Neural crest cell (in vitro differentiated cells): ENCODE data around the gene HNF1A. TPM values are rescaled to one million over a fixed set of nuclear protein-coding genes. Genes with fewer than 3 reads are reported as not detected.

Source experiments
- DNase-seq: peaks from one replicate; pipeline ENCODE4 v3.0.0; 2021; ENCODE audit warnings: low read depth, mixed read lengths, low spot score
- H3K27ac Mint-ChIP-seq: one replicate; pipeline ENCODE4 v1.8.0; 2021; ENCODE audit warnings: mild to moderate bottlenecking, mixed read lengths; ENCODE audit not compliant: unreplicated experiment
- H3K27me3 Mint-ChIP-seq: 2 replicates; pipeline ENCODE4 v1.8.0; 2021; ENCODE audit warnings: low read depth, mild to moderate bottlenecking, mixed read lengths
- H3K36me3 Mint-ChIP-seq: 2 replicates; pipeline ENCODE4 v1.8.0; 2021; ENCODE audit warnings: low read depth, mild to moderate bottlenecking, mixed read lengths
- H3K4me1 Mint-ChIP-seq: 2 replicates; pipeline ENCODE4 v1.8.0; 2021; ENCODE audit warnings: mixed read lengths
- H3K4me3 Mint-ChIP-seq: one replicate; pipeline ENCODE4 v1.8.0; 2021; ENCODE audit warnings: mild to moderate bottlenecking, mixed read lengths
- H3K9me3 Mint-ChIP-seq: 2 replicates; pipeline ENCODE4 v1.8.0; 2021; ENCODE audit warnings: mixed read lengths
- total RNA-seq: library from RNA; stranded (reverse); gene quantifications from 2 replicates; pipeline ENCODE4 v1.2.1, GENCODE V29; 2021
- TF ChIP-seq, protein P1 (sequence below): fragments of 200-600 bp; sonication (generic); conservative IDR thresholded peaks from 2 replicates; pipeline ENCODE4 v1.5.0; 2021; ENCODE audit warnings: antibody characterized with exemption, mild to moderate bottlenecking

Gene HNF1A
- total RNA-seq, 1 donor from 2014 or later, result not detected

DNA sequence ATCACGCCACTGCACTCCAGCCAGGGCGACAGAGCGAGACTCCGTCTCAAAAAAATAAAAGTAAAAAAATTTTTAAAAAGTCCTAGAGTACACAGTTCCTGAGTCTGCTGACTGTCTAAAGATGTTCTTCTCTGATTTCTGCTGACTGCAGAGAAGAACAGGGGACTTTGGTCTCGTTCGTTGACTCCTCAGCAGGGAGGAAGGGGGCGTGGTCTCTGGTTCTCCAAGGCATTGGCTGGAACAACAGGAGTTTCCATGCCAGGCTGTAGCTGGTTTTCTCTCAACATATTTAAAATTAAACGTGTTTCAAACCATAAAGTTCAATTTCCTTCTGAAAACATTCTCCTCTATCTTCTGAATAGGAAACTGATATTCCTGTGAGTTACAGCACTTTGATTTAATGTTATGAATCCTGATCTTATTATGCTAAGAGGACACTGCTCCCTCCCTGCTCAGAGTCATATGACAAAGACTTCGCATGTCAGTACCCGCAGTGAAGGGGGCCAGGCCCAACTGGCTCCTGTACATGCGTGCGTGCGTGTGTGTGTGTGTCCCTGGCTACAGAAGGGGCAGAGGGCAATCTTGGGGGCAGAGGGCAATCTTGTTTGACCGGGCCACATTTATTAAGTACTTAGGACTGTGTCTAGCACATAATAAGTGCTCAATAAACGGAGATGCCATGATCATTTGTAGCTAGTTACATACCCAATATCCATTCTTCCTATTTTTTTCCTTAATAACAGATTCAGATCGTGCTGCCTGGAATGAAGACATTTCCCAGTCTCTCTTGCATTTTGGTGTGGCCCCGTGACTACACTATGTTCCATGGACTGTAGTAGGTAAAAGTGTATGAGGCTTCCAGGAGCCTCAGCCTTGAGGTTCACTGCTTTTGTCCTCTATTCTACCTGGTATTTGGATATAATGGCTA is 16.5 kb upstream of the HNF1A start:
- DNase-seq, result no peak
- TF ChIP-seq, protein P1, sequence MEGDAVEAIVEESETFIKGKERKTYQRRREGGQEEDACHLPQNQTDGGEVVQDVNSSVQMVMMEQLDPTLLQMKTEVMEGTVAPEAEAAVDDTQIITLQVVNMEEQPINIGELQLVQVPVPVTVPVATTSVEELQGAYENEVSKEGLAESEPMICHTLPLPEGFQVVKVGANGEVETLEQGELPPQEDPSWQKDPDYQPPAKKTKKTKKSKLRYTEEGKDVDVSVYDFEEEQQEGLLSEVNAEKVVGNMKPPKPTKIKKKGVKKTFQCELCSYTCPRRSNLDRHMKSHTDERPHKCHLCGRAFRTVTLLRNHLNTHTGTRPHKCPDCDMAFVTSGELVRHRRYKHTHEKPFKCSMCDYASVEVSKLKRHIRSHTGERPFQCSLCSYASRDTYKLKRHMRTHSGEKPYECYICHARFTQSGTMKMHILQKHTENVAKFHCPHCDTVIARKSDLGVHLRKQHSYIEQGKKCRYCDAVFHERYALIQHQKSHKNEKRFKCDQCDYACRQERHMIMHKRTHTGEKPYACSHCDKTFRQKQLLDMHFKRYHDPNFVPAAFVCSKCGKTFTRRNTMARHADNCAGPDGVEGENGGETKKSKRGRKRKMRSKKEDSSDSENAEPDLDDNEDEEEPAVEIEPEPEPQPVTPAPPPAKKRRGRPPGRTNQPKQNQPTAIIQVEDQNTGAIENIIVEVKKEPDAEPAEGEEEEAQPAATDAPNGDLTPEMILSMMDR, result no peak
- Mint-ChIP-seq H3K4me1 (peaks cover 4% of the 10 kb centered on the region), H3K9me3 (no peaks in the 10 kb centered on the region), H3K36me3 (no peaks in the 10 kb centered on the region), H3K27me3 (no peaks in the 10 kb centered on the region), H3K27ac (no peak overlapping the region), H3K4me3 (no peak overlapping the region)

DNA sequence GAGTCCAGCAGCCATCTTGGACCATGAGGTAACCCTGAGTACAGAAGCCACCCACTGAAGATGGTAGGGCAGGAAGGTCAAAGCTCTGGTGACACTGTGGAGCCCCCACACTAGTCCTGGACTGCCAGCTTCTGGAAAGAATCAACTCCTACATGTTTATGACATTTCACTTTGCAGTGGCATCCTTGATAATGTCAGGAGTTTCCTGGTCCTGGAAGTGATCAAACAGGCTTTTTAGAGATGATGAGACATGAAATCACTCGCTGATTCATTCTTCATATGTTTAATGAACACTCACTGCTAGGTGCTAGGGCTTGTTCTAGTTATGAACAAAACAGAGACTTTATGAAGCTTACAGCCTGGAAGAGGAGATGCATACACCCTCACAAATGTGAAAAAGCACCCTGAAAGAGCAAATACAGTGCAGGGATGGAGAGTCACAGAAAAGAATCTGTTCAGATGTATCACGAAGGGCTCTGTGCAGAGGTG is 15.8 kb upstream of the HNF1A start:
- H3K9me3 Mint-ChIP-seq, result no peaks in the 10 kb centered on the region
- H3K36me3 Mint-ChIP-seq, result no peaks in the 10 kb centered on the region
- peaks cover 4% of the 10 kb centered on the region for H3K4me1 Mint-ChIP-seq
- TF ChIP-seq, protein P1, result no peak
- H3K27ac Mint-ChIP-seq, result no peak overlapping the region
- DNase-seq, result no peak
- no peak overlapping the region for H3K4me3 Mint-ChIP-seq
- no peaks in the 10 kb centered on the region for H3K27me3 Mint-ChIP-seq

DNA sequence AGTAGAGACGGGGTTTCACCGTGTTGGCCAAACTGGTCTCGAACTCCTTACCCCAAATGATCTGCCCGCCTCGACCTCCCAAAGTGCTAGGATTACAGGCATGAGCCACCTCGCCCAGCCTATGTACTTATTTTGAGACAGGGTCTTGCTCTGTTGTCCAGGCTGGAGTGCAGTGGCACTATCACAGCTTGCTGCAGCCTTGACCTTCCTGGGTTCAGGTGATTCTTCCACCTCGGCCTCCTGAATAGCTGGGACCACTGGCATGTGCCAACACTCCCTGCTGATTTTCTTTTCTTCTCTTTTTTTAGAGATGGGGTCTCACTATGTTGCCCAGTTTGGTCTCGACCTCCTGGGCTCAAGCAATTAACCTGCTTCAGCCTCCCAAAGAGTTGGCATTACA is 14.0 kb upstream of the HNF1A start:
- no peak for DNase-seq
- Mint-ChIP-seq H3K9me3 (no peaks in the 10 kb centered on the region), H3K36me3 (no peaks in the 10 kb centered on the region), H3K4me3 (no peak overlapping the region), H3K4me1 (peaks cover 10% of the 10 kb centered on the region), H3K27ac (no peak overlapping the region), H3K27me3 (no peaks in the 10 kb centered on the region)
- TF ChIP-seq, protein P1, result no peak

DNA sequence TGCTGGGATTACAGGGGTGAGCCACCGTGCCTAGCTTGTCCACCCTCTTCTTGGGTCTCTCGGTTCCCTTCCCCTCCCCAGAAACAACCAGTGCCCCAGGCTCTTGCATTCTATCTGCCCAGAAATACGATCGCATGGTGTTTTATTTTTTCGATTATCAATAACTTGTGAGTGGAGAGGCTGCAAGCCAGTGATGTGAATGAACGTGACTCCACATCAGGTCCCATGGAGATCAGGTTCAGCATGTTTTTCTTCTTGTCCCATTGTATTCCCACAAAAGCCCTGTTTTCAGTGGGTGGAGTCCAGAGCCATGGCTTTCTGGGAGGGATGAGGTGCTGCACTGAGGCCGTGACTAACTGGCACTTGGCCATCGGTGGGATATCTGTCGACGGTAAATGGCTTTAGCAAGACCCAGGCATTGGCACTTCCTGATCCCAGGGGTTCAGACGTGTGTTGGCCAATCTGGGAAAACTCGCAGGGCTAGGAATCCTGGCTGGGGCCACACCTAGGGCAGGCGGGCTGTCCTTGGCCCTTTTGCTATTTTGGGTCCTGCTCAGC is 12.7 kb upstream of the HNF1A start:
- Mint-ChIP-seq H3K4me1 (peaks cover 14% of the 10 kb centered on the region), H3K27me3 (no peaks in the 10 kb centered on the region), H3K9me3 (no peaks in the 10 kb centered on the region), H3K27ac (peak overlapping the region; percentile 67), H3K4me3 (no peak overlapping the region), H3K36me3 (no peaks in the 10 kb centered on the region)
- no peak for DNase-seq
- TF ChIP-seq, protein P1, result no peak

DNA sequence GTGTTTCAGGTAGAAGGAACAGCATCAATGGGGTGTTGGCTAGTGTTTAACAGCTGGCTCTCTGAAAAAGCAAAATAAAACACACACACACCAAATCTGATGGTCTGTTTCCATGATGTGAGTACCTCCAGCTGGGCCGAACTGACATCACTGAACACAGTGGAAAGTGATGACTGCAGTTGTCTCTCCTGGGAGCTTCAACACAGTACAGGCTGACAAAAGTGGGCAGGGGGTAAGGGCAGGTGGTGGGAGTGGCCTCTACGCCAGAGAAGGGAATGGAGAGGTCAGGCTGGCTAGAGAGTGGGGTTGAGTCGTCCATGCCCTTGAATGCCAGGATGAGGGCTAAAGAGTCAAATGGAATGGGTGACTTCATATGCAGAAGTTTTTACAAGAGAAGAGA is 8.0 kb upstream of the HNF1A start:
- DNase-seq, result no peak
- Mint-ChIP-seq H3K4me3 (no peak overlapping the region), H3K27ac (peak overlapping the region; percentile 4), H3K9me3 (no peaks in the 10 kb centered on the region), H3K36me3 (no peaks in the 10 kb centered on the region), H3K4me1 (peaks cover 32% of the 10 kb centered on the region), H3K27me3 (no peaks in the 10 kb centered on the region)
- TF ChIP-seq, protein P1, result no peak
